Body of pancreas (tissue), 4 donors: ENCODE results near the gene ANGPTL4. TPM values are rescaled to one million over a fixed set of nuclear protein-coding genes. Genes with fewer than 3 reads are reported as not detected.

Experiments
- ATAC-seq: fragments of 150-250 bp; one replicate; pipeline ENCODE4 v1.9.1; 2016
- DNase-seq, 4 donors: peaks; one replicate each; pipeline ENCODE4 v3.0.0-alpha.2; 2019
- H3K27ac ChIP-seq, 4 donors: fragments of 200-600 bp; sonication (generic); 1 replicate in 3 of 4; 2 replicates in 1 of 4; pipeline versions ENCODE4 v1.5.1 to v1.6.1; 2016 to 2019; ENCODE audit warnings: mild to moderate bottlenecking in 1 of 4, mixed read lengths in 1 of 4, moderate library complexity in 1 of 4
- H3K27me3 ChIP-seq, 2 donors: fragments of 200-600 bp; sonication (generic); one replicate each; pipeline ENCODE4 v1.6.0; 2016; ENCODE audit warnings: mild to moderate bottlenecking in 1 of 2
- H3K36me3 ChIP-seq, 2 donors: fragments of 200-600 bp; sonication (generic); replicated peaks in 1 of 2; 2 replicates each; pipeline ENCODE4 v1.5.1; 2016; ENCODE audit warnings: low read depth in 2 of 2; ENCODE audit not compliant: insufficient read depth in 1 of 2
- H3K4me1 ChIP-seq: fragments of 200-600 bp; sonication (generic); one replicate; pipeline ENCODE4 v1.6.0; 2016
- H3K4me3 ChIP-seq, 2 donors: fragments of 200-600 bp; sonication (generic); 1 replicate in 1 of 2; 2 replicates in 1 of 2; pipeline ENCODE4 v1.5.1; 2016 to 2019
- H3K9me3 ChIP-seq, 3 donors: fragments of 200-600 bp; sonication (generic); 1 replicate in 2 of 3; 2 replicates in 1 of 3; pipeline ENCODE4 v1.5.1; 2016
- CTCF ChIP-seq, 7 experiments: fragments of 450-650 bp in 4 of 7; fragments of 200-600 bp in 3 of 7; sonication (generic) in 3 of 7; IDR thresholded peaks; one replicate each; pipeline ENCODE4 v1.5.1; 2016 to 2019; ENCODE audit warnings: antibody characterized with exemption in 7 of 7
- POLR2A ChIP-seq, 3 donors: fragments of 450-650 bp; IDR thresholded peaks; one replicate each; pipeline ENCODE4 v1.6.1; 2016; ENCODE audit warnings: antibody characterized with exemption in 3 of 3, mild to moderate bottlenecking in 2 of 3
- WGBS, 2 donors: methylation state at CpG; one replicate each; pipeline ENCODE4 v1.1.5; 2017; 5-methylcytosine and 5-hydroxymethylcytosine counted together
- intact Hi-C: fragments of 100-400 bp; cut with DNase I; formaldehyde crosslinking; loops from one replicate; pipeline ENCODE4 v1.15.1; 2023
- microRNA-seq, 2 donors: library from miRNA; unstranded; fragments of <30 nt; microRNA quantifications; one replicate each; pipeline ENCODE4, GENCODE V29; 2016; ENCODE audit warnings: borderline number of aligned reads in 2 of 2, borderline replicate concordance in 2 of 2
- small RNA-seq: library from RNA; depleted of rRNA; stranded (forward); fragments of <200 nt; gene quantifications from one replicate; pipeline ENCODE3, GENCODE V24; 2016
- total RNA-seq, 2 donors: library from RNA; depleted of rRNA; stranded (reverse); fragments of >200 nt; gene quantifications; one replicate each; pipeline ENCODE4 v1.1.0, GENCODE V29; 2016

Gene ANGPTL4
- total RNA-seq, 2 donors from 2014 or later, result 68.7 to 110 TPM

GRCh38 chr19:8423817-8424223, 59.9 kb downstream of the ANGPTL4 start:
- Histone ChIP-seq H3K27me3 (no peaks in the 10 kb centered on the region), H3K9me3 (no peaks in the 10 kb centered on the region), H3K4me3 (no peak overlapping the region), H3K4me1 (peaks cover 18% of the 10 kb centered on the region), H3K36me3 (no peaks in the 10 kb centered on the region), H3K27ac (peak overlapping the region in 3 of 4 donors; percentile 23 to 81 (median 66))
- TF ChIP-seq CTCF (IDR thresholded peaks at IDR 0.05), result no peak
- no peak for TF ChIP-seq POLR2A (IDR thresholded peaks at IDR 0.05)
- ATAC-seq (peak; percentile 89), DNase-seq (peak; percentile 64 to 90 (median 80))
- WGBS, 2 donors, result 64 to 69% methylated on average over 9 of the region's 9 CpGs
- intact Hi-C loops, result no loop called here

Small RNA genes within 50 kb of the gene (microRNA-seq; reads per million reads assigned to microRNA genes)
- gene MIR4999, result 2.2 to 4.2 reads per million in 2 donors

Small RNA genes within 50 kb of the gene (small RNA-seq; reads per million reads assigned to genes)
- not detected for gene MIR4999

Other genes starting within 250 kb of the ANGPTL4 start
- under 1 TPM in 1 of 2 donors, not detected in 1; 0.26 TPM for gene FBN3, start 214.6 kb upstream of the ANGPTL4 start, total RNA-seq
- gene CERS4, start 154.8 kb upstream of the ANGPTL4 start, total RNA-seq, result 10 to 100 TPM; 53.1 to 87.4 TPM
- 10 to 100 TPM; 34.0 to 41.2 TPM for gene CD320, start 55.8 kb upstream of the ANGPTL4 start, total RNA-seq
- 1 to 10 TPM; 4.3 to 6.7 TPM for gene NDUFA7, start 42.8 kb upstream of the ANGPTL4 start, total RNA-seq
- gene RPS28, start 42.7 kb upstream of the ANGPTL4 start, total RNA-seq, result 100 to 1,000 TPM; 322 to 334 TPM
- gene KANK3, start 20.9 kb upstream of the ANGPTL4 start, total RNA-seq, result 10 to 100 TPM in 1 of 2 donors, 1 to 10 TPM in 1; 9.1 to 25.7 TPM
- gene RAB11B, start 26.2 kb downstream of the ANGPTL4 start, total RNA-seq, result 10 to 100 TPM; 47.7 to 50.4 TPM
- gene MARCHF2, start 49.1 kb downstream of the ANGPTL4 start, total RNA-seq, result 10 to 100 TPM; 32.9 to 35.9 TPM
- gene HNRNPM, start 80.8 kb downstream of the ANGPTL4 start, total RNA-seq, result 100 to 1,000 TPM in 1 of 2 donors, 10 to 100 TPM in 1; 64.9 to 146 TPM
- under 1 TPM; 0.26 to 0.33 TPM for gene PRAM1, start 138.5 kb downstream of the ANGPTL4 start, total RNA-seq
- 10 to 100 TPM; 25.4 to 34.2 TPM for gene ZNF414, start 150.0 kb downstream of the ANGPTL4 start, total RNA-seq
- 1 to 10 TPM; 2.0 to 8.0 TPM for gene MYO1F, start 213.3 kb downstream of the ANGPTL4 start, total RNA-seq
- gene ADAMTS10, start 246.6 kb downstream of the ANGPTL4 start, total RNA-seq, result 10 to 100 TPM; 19.1 to 36.6 TPM